Gastroesophageal sphincter (tissue), 4 donors: Measurements from ENCODE around the gene ZHX3. TPM values are rescaled to one million over a fixed set of nuclear protein-coding genes. Genes with fewer than 3 reads are reported as not detected.
"Not testable (repeated sequence)": the region's sequence is repeated elsewhere in the genome, so short reads cannot be mapped to it uniquely, and the experiment has no call there.

ENCODE experiments used
- ATAC-seq: fragments of 150-250 bp; one replicate; pipeline ENCODE4 v1.9.1; 2016; ENCODE audit warnings: mild to moderate bottlenecking, moderate library complexity
- H3K27ac ChIP-seq, 4 donors: fragments of 200-600 bp; sonication (generic) in 3 of 4; 1 replicate in 3 of 4; 2 replicates in 1 of 4; pipeline ENCODE4 v1.5.1; 2016 to 2019
- H3K27me3 ChIP-seq: fragments of 200-600 bp; sonication (generic); one replicate; pipeline ENCODE4 v1.5.1; 2019
- H3K36me3 ChIP-seq, 2 donors: fragments of 200-600 bp; sonication (generic); one replicate each; pipeline ENCODE4 v1.5.1; 2019; ENCODE audit warnings: control low read depth in 1 of 2
- H3K4me1 ChIP-seq, 3 donors: fragments of 200-600 bp; sonication (generic); 1 replicate in 2 of 3; 2 replicates in 1 of 3; pipeline ENCODE4 v1.5.1; 2016 to 2019; ENCODE audit warnings: control low read depth in 2 of 3
- H3K4me3 ChIP-seq, 2 donors: fragments of 200-600 bp; sonication (generic); one replicate each; pipeline ENCODE4 v1.5.1; 2019; ENCODE audit warnings: mild to moderate bottlenecking in 1 of 2, moderate library complexity in 1 of 2
- H3K9me3 ChIP-seq, 3 donors: fragments of 200-600 bp; sonication (generic); one replicate each; pipeline ENCODE4 v1.5.1; 2017 to 2019; ENCODE audit warnings: control low read depth in 2 of 3
- EP300 ChIP-seq: sonication (generic); formaldehyde crosslinking; IDR thresholded peaks from one replicate; pipeline ENCODE4 v1.6.1; 2017; ENCODE audit warnings: antibody characterized with exemption, mild to moderate bottlenecking
- POLR2A ChIP-seq, 2 donors: fragments of 450-650 bp; IDR thresholded peaks; one replicate each; pipeline ENCODE4 v1.6.1; 2017; ENCODE audit warnings: antibody characterized with exemption in 2 of 2, mild to moderate bottlenecking in 2 of 2, moderate library complexity in 1 of 2
- POLR2AphosphoS5 ChIP-seq: sonication (generic); formaldehyde crosslinking; IDR thresholded peaks from one replicate; pipeline ENCODE4 v1.6.1; 2017; ENCODE audit warnings: antibody characterized with exemption
- WGBS, 2 donors: methylation state at CpG; one replicate each; pipeline ENCODE4 v1.1.5; 2018; ENCODE audit warnings: low coverage in 1 of 2; 5-methylcytosine and 5-hydroxymethylcytosine counted together
- small RNA-seq, 4 donors: library from RNA; depleted of rRNA; stranded (forward); fragments of <200 nt; gene quantifications; one replicate each; pipeline ENCODE3, GENCODE V24; 2016
- total RNA-seq, 4 donors: library from RNA; depleted of rRNA; stranded (reverse); fragments of >200 nt; gene quantifications; one replicate each; pipeline ENCODE4 v1.1.0, GENCODE V29; 2016
- TF ChIP-seq, protein P1 (sequence below), 4 experiments: fragments of 200-600 bp in 2 of 4; fragments of 450-650 bp in 2 of 4; sonication (generic) in 1 of 4; IDR thresholded peaks; one replicate each; pipeline ENCODE4 v1.5.1; 2017 to 2019; ENCODE audit warnings: antibody characterized with exemption in 4 of 4, mild to moderate bottlenecking in 2 of 4, moderate library complexity in 2 of 4

The ZHX3 gene
- total RNA-seq, 4 donors from 2014 or later = 121 to 183 (median 155) TPM

DNA sequence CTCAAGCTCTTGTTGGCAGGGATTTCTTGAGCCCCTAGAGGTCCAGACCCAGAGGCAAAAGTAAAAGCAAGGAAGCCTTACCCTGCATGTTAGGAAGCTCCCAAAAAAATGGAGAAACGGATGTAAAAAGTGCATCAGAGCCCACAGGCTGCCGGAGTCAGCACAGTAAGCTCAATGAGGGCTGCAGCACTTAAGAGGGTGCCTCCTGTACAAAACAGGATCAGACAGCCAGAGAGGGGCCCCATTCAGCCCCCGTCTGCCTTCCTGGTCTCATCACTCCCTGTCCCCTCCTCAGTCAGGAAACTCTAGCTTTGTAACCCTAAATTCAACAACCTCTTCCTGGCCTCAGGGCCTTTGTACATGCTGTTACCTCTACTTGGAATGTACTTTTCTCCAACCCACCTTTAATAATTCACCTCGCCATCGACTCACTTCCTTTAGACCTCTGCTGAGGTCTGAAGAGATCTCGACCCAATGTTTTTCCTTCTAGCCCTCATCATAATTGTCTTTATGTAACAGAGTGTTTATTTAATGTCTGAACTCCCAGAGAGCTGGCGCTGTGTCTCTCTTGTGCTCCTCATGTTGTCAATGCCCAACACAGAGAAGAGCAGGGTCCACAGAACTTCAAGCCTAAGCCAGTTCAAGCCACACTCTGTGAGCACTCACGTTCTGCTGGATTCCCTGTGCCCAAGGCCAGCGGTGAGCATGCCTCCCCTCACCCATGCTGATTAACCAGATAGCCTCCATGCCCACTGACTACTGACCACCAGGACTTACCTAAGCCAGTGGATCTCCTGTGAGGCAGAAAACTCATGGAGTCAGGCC, 183.0 kb downstream of the ZHX3 start:
- ATAC-seq = no peak

GRCh38 chr20:41133709-41134361, 183.7 kb downstream of the ZHX3 start:
- Histone ChIP-seq H3K4me3 (no peak overlapping the region), H3K4me1 (peaks cover 0 to 24% (median 7%) of the 10 kb centered on the region in 3 donors), H3K27ac (no peak overlapping the region), H3K27me3 (no peaks in the 10 kb centered on the region), H3K9me3 (no peaks in the 10 kb centered on the region), H3K36me3 (no peaks in the 10 kb centered on the region)
- ATAC-seq = no peak
- 100% methylated on average over 1 of the region's 7 CpGs; no CpG with 5 or more reads in 1 of the 2 donors for WGBS, 2 donors
- TF ChIP-seq, protein P1, sequence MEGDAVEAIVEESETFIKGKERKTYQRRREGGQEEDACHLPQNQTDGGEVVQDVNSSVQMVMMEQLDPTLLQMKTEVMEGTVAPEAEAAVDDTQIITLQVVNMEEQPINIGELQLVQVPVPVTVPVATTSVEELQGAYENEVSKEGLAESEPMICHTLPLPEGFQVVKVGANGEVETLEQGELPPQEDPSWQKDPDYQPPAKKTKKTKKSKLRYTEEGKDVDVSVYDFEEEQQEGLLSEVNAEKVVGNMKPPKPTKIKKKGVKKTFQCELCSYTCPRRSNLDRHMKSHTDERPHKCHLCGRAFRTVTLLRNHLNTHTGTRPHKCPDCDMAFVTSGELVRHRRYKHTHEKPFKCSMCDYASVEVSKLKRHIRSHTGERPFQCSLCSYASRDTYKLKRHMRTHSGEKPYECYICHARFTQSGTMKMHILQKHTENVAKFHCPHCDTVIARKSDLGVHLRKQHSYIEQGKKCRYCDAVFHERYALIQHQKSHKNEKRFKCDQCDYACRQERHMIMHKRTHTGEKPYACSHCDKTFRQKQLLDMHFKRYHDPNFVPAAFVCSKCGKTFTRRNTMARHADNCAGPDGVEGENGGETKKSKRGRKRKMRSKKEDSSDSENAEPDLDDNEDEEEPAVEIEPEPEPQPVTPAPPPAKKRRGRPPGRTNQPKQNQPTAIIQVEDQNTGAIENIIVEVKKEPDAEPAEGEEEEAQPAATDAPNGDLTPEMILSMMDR (IDR thresholded peaks at IDR 0.05) = no peak
- TF ChIP-seq POLR2A (IDR thresholded peaks at IDR 0.05) = no peak
- no peak for TF ChIP-seq EP300
- TF ChIP-seq POLR2AphosphoS5 = no peak

More for the DNA sequence above, 183.0 kb downstream of the ZHX3 start:
- WGBS, 2 donors = 87% methylated on average over 3 to 5 of the region's 9 CpGs
- H3K4me3 ChIP-seq = no peak overlapping the region
- no peaks in the 10 kb centered on the region for H3K27me3 ChIP-seq
- no peaks in the 10 kb centered on the region for H3K9me3 ChIP-seq
- H3K27ac ChIP-seq = no peak overlapping the region
- TF ChIP-seq POLR2A (IDR thresholded peaks at IDR 0.05) (no peak), EP300 (no peak), POLR2AphosphoS5 (no peak)
- TF ChIP-seq, protein P1 (IDR thresholded peaks at IDR 0.05) = no peak
- H3K4me1 ChIP-seq = peaks cover 0 to 32% (median 11%) of the 10 kb centered on the region in 3 donors
- H3K36me3 ChIP-seq = no peaks in the 10 kb centered on the region

- 80 to 86% methylated on average over 1 to 5 of the region's 9 CpGs for WGBS, 2 donors
- H3K27ac ChIP-seq = not testable (repeated sequence)
Observed at GRCh38 chr20:41132388-41132775, 185.1 kb downstream of the ZHX3 start.

DNA sequence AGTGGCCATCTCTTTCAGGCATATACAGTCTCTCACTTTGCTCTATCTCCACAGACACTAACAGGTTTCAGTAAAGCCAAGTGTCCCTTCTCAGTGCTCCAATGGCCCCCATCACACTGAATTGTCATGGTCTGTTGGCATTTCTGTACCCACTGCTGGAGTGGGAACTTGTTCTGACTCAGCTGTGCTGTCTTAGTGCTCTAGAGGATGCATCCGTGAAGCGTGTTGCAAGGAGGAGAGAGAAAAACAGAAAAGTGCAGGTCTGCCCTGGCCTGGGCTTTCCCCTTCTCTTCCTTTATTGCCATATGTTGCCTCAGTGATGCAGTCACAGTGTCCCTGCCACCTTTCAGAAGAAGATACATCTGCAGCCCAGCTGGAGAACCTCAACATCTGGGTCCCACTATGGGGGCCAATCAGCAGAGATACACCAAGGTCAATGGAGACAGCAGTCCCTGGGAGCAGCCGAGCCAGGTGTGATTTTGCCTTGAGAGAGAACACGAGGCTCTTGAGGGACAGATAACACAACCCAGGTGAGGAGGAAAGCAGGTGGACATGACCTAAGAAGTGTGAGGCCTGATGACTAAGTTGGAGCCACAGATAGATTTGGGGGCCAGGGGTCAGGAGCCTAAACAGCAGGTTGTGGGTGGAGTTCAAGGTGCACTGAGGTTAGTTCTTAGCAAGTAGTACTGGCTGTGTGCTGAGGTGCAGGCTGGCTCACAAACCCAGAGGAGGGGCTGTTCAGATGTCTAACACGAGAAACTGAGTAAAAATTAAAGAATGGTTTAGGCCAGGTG, 185.7 kb downstream of the ZHX3 start:
- no peaks in the 10 kb centered on the region for H3K9me3 ChIP-seq
- no peak overlapping the region for H3K4me3 ChIP-seq
- ATAC-seq = no peak
- H3K36me3 ChIP-seq = no peaks in the 10 kb centered on the region
- no peaks in the 10 kb centered on the region for H3K27me3 ChIP-seq
- no peak overlapping the region for H3K27ac ChIP-seq
- WGBS, 2 donors = 83 to 85% methylated on average over 1 to 4 of the region's 5 CpGs
- H3K4me1 ChIP-seq = peaks cover 0 to 15% (median 7%) of the 10 kb centered on the region in 3 donors
- TF ChIP-seq, protein P1 (IDR thresholded peaks at IDR 0.05) = no peak
- TF ChIP-seq POLR2A (IDR thresholded peaks at IDR 0.05) = no peak
- no peak for TF ChIP-seq EP300
- TF ChIP-seq POLR2AphosphoS5 = no peak

More at GRCh38 chr20:41132388-41132775, 185.1 kb downstream of the ZHX3 start:
- H3K9me3 ChIP-seq, H3K27me3 ChIP-seq, ATAC-seq, H3K4me3 ChIP-seq, H3K36me3 ChIP-seq: not testable (repeated sequence)
- peaks cover 0 to 15% (median 7%) of the 10 kb centered on the region in 3 donors for H3K4me1 ChIP-seq

Small RNAs within 50 kb of the gene (small RNA-seq; reads per million reads assigned to genes)
- 0 reads per million in 4 donors for gene AL022394.1
- gene MIR6871 = 0 reads per million in 4 donors
- gene RN7SL615P = 0 reads per million in 4 donors

Other genes with a start within 250 kb of the ZHX3 start
- gene PLCG1, start 180.2 kb downstream of the ZHX3 start, total RNA-seq = 100 to 1,000 TPM in 2 of 4 donors, 10 to 100 TPM in 2; 42.3 to 173 (median 94.7) TPM
- gene LPIN3, start 23.1 kb upstream of the ZHX3 start, total RNA-seq = 10 to 100 TPM in 2 of 4 donors, 1 to 10 TPM in 2; 5.5 to 16.6 (median 9.1) TPM
- gene EMILIN3, start 49.1 kb upstream of the ZHX3 start, total RNA-seq = 1 to 10 TPM; 1.1 to 3.6 (median 2.9) TPM